DND-41 (cell line): Measurements from ENCODE around the gene RNF5.

Experiments
- ATAC-seq: fragments of 200-7000 bp; cut with Tn5 transposase; 3 replicates; pipeline ENCODE4 v1.9.1; 2021; ENCODE audit warnings: low read depth; ENCODE audit not compliant: insufficient read depth
- DNase-seq: peaks from one replicate; pipeline ENCODE4 v3.0.0-alpha.2; 2020
- H2AFZ ChIP-seq: 2 replicates; pipeline ENCODE4 v1.6.0; 2012; ENCODE audit warnings: low read depth, low read length
- H3K27ac ChIP-seq: 2 replicates; pipeline ENCODE4 v1.5.1; 2012; ENCODE audit warnings: low read length, inconsistent platforms
- H3K27me3 ChIP-seq: fragments of 200-600 bp; sonication (generic); 2 replicates; pipeline ENCODE4 v1.6.0; 2012; ENCODE audit warnings: low read length, mild to moderate bottlenecking, inconsistent platforms; ENCODE audit not compliant: insufficient read depth, poor library complexity
- H3K36me3 ChIP-seq: 2 replicates; pipeline ENCODE4 v1.5.1; 2012; ENCODE audit warnings: low read length, inconsistent platforms; ENCODE audit not compliant: insufficient read depth
- H3K4me1 ChIP-seq: 2 replicates; pipeline ENCODE4 v1.5.1; 2012; ENCODE audit warnings: mild to moderate bottlenecking, low read length; ENCODE audit not compliant: insufficient read depth
- H3K4me2 ChIP-seq: 2 replicates; pipeline ENCODE4 v1.6.0; 2012; ENCODE audit warnings: mild to moderate bottlenecking, moderate library complexity, low read length, inconsistent platforms; ENCODE audit not compliant: insufficient read depth
- H3K4me3 ChIP-seq, 2 experiments: fragments of 200-600 bp in 1 of 2; shearing (Covaris generic) in 1 of 2; 2 replicates each; pipeline ENCODE4 v1.5.1; 2012 to 2016; ENCODE audit warnings: inconsistent platforms in 2 of 2, low read length in 2 of 2, mild to moderate bottlenecking in 2 of 2, low read depth in 1 of 2, moderate library complexity in 1 of 2
- H3K79me2 ChIP-seq: 2 replicates; pipeline ENCODE4 v1.6.0; 2012; ENCODE audit warnings: low read length, inconsistent platforms; ENCODE audit not compliant: insufficient read depth
- H3K9ac ChIP-seq: 2 replicates; pipeline ENCODE4 v1.6.0; 2012; ENCODE audit warnings: low read depth, mild to moderate bottlenecking, inconsistent platforms, low read length, moderate library complexity
- H3K9me3 ChIP-seq: 2 replicates; pipeline ENCODE4 v1.5.1; 2012; ENCODE audit warnings: low read length, moderate library complexity, mild to moderate bottlenecking, inconsistent platforms; ENCODE audit not compliant: insufficient read depth, severe bottlenecking
- H4K20me1 ChIP-seq: 2 replicates; pipeline ENCODE4 v1.6.0; 2012; ENCODE audit warnings: low read length; ENCODE audit not compliant: insufficient read depth
- EZH2 ChIP-seq: IDR thresholded peaks from 3 replicates; pipeline ENCODE4 v1.6.1; 2012; ENCODE audit warnings: borderline replicate concordance, low read depth, mild to moderate bottlenecking, moderate library complexity, low read length, inconsistent platforms; ENCODE audit not compliant: severe bottlenecking
- TF ChIP-seq, protein P1 (sequence below): IDR thresholded peaks from 2 replicates; pipeline ENCODE4 v1.5.1; 2012; ENCODE audit warnings: borderline replicate concordance, low read length, moderate library complexity, mild to moderate bottlenecking; ENCODE audit not compliant: poor library complexity, severe bottlenecking; ENCODE audit errors: extremely low read depth

The RNF5 gene

DNA sequence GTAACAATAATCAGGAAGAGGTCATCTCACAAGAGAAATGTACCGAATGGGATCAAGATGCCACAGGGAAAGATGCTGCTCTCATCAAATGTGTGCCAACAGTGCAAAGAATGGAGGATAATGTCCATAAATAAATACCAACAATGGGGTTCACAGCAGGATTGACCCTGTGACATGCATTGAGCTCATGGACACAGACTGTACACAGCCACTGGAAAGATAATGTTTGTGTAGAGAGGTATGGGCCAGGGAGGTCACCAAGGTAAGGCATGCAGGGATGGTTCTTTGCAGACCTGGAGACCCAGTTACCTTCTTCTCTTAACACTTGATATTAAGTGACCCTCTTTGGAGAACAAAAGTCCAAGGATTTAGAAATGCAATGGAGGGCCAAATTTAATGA is 3.8 kb upstream of the RNF5 start:
- Histone ChIP-seq H3K9me3 (no peaks in the 10 kb centered on the region), H3K4me3 (peak overlapping the region in 1 of 2 experiments; percentile 91; a peak in 1 of 4 replicates), H3K9ac (no peak overlapping the region), H3K36me3 (peaks cover 21% of the 10 kb centered on the region), H4K20me1 (no peaks in the 10 kb centered on the region), H2AFZ (no peak overlapping the region), H3K27me3 (no peaks in the 10 kb centered on the region), H3K4me2 (peak overlapping the region; percentile 75), H3K79me2 (peaks cover 40% of the 10 kb centered on the region), H3K4me1 (peaks cover 40% of the 10 kb centered on the region), H3K27ac (no peak overlapping the region)
- DNase-seq (no peak), ATAC-seq (no peak)
- no peak for TF ChIP-seq EZH2
- TF ChIP-seq, protein P1, sequence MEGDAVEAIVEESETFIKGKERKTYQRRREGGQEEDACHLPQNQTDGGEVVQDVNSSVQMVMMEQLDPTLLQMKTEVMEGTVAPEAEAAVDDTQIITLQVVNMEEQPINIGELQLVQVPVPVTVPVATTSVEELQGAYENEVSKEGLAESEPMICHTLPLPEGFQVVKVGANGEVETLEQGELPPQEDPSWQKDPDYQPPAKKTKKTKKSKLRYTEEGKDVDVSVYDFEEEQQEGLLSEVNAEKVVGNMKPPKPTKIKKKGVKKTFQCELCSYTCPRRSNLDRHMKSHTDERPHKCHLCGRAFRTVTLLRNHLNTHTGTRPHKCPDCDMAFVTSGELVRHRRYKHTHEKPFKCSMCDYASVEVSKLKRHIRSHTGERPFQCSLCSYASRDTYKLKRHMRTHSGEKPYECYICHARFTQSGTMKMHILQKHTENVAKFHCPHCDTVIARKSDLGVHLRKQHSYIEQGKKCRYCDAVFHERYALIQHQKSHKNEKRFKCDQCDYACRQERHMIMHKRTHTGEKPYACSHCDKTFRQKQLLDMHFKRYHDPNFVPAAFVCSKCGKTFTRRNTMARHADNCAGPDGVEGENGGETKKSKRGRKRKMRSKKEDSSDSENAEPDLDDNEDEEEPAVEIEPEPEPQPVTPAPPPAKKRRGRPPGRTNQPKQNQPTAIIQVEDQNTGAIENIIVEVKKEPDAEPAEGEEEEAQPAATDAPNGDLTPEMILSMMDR = no peak

DNA sequence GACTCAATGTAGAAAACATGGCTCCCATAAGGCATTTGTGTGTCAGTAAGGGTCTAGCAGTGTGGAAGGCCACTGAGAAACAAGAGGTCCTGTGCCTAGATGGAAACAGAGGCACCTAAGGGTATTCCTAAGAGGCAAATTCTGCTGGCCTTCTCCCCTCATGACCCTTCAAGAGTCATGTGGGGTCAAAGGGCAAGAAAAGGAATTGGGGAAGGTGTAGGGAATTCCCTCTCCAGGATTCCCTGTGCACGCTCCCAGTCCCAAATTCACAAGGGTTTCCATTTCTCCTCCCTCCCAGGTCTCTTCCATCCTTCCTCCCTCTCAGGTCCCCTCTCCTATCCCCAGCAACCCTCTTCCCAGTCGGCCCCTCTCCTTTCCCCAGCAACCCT is 2.9 kb upstream of the RNF5 start:
- Histone ChIP-seq H3K36me3 (peaks cover 21% of the 10 kb centered on the region), H3K27me3 (no peaks in the 10 kb centered on the region), H3K27ac (peak overlapping the region; percentile 84), H3K4me1 (peaks cover 49% of the 10 kb centered on the region), H4K20me1 (no peaks in the 10 kb centered on the region), H3K4me2 (peak overlapping the region; percentile 75), H2AFZ (peak overlapping the region; percentile 86), H3K79me2 (peaks cover 47% of the 10 kb centered on the region), H3K4me3 (peak overlapping the region; percentile 91), H3K9ac (peak overlapping the region; percentile 92), H3K9me3 (no peaks in the 10 kb centered on the region)
- no peak for TF ChIP-seq EZH2
- TF ChIP-seq, protein P1 = no peak
- no peak for DNase-seq
- no peak for ATAC-seq

- Histone ChIP-seq H3K9ac (peak within 1 kb of the TSS; percentile 92), H3K4me1 (peaks cover 49% of the 10 kb centered on the region), H3K79me2 (peaks cover 47% of the 10 kb centered on the region), H3K9me3 (no peaks in the 10 kb centered on the region), H2AFZ (peak within 1 kb of the TSS; percentile 86), H3K27me3 (no peaks in the 10 kb centered on the region), H3K4me3 (peak within 1 kb of the TSS; percentile 91), H3K27ac (peak within 1 kb of the TSS; percentile 93), H3K36me3 (peaks cover 19% of the 10 kb centered on the region), H3K4me2 (peak within 1 kb of the TSS; percentile 75), H4K20me1 (no peaks in the 10 kb centered on the region)
- TF ChIP-seq, protein P1 = no peak
- no peak for TF ChIP-seq EZH2
- DNase-seq (peak; percentile 99), ATAC-seq (peak; percentile 66)
These were observed 2.3 kb upstream of the RNF5 start, which contains the start of gene AGPAT1 for GRCh38 chr6:32175711-32176475. Gene AGPAT1, minus strand, starts transcription at chr6:32176084. Its CDS starts 4,588 bp downstream, at chr6:32171496.
